AG04450 (cell line): ENCODE results near the gene GSG1L. TPM values are rescaled to one million over a fixed set of nuclear protein-coding genes. Genes with fewer than 3 reads are reported as not detected.

ENCODE experiments used
- CTCF ChIA-PET: fragments of 300-600, 350-600 bp; formaldehyde crosslinking; extraction: SDS; loops from one replicate; lab custom pipeline; 2022; ENCODE audit warnings: antibody characterized with exemption, inconsistent platforms; lab: Charles Lee
- POLR2A ChIA-PET: fragments of 350-600 bp; formaldehyde crosslinking; extraction: SDS; loops from one replicate; lab custom pipeline; 2021; ENCODE audit warnings: antibody characterized with exemption, inconsistent platforms; lab: Yijun Ruan, JAX
- DNase-seq: peaks from one replicate; pipeline ENCODE4 v3.0.0-alpha.2; 2011; ENCODE audit warnings: low read depth, low spot score
- H3K27ac ChIP-seq: one replicate; pipeline ENCODE4 v1.5.1; 2012; ENCODE audit warnings: low read depth, low read length, control low read depth
- H3K27me3 ChIP-seq: one replicate; pipeline ENCODE4 v1.6.0; 2012; ENCODE audit warnings: low read length; ENCODE audit not compliant: control insufficient read depth, insufficient read depth
- H3K4me3 ChIP-seq: 2 replicates; pipeline ENCODE4 v1.5.1; 2011; ENCODE audit warnings: mild to moderate bottlenecking, low read depth, low read length, control low read depth
- H3K9me3 ChIP-seq: 2 replicates; pipeline ENCODE4 v1.5.1; 2012; ENCODE audit warnings: low read length; ENCODE audit not compliant: control insufficient read depth, insufficient read depth
- CTCF ChIP-seq: IDR thresholded peaks from 2 replicates; pipeline ENCODE4 v1.5.1; 2011; ENCODE audit warnings: low read depth, low read length, control low read depth, inconsistent platforms
- polyA plus RNA-seq: library from polyadenylated mRNA; depleted of rRNA; stranded (reverse); fragments of >200 nt; gene quantifications from 2 replicates; pipeline ENCODE4 v1.2.3, GENCODE V29; 2011

Gene GSG1L
- polyA plus RNA-seq, 1 experiment: not detected

DNA sequence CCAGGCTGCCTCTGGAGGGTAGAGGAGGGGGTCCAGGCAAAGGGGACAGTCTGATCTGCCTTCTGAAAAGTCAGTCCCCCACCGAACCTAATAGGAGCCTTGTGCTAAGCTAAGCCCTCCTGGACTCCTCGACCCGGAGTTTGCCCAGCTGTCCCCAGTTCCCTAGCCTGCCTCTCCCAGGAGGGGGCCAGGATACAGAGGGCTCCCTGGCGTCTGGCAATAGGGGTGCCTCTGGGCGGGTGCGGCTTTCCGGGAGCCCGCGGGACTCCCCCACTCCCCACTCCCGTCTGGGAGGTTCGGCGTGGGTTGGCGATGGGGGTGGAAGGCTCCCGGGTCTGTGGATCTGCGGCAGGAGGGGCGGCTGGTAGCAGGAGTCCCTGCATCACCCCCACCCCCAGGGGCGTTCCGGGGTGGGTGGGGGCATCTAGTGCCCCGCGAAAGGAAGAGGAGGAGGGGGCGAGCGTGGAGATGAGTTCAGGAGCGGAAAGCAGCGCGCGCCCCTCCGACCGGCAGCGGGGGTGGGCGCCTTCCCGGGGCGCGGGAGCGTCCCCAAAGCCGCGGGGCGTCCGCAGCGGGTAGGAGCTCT, 1.2 kb downstream of the GSG1L start:
- DNase-seq: no peak

DNA sequence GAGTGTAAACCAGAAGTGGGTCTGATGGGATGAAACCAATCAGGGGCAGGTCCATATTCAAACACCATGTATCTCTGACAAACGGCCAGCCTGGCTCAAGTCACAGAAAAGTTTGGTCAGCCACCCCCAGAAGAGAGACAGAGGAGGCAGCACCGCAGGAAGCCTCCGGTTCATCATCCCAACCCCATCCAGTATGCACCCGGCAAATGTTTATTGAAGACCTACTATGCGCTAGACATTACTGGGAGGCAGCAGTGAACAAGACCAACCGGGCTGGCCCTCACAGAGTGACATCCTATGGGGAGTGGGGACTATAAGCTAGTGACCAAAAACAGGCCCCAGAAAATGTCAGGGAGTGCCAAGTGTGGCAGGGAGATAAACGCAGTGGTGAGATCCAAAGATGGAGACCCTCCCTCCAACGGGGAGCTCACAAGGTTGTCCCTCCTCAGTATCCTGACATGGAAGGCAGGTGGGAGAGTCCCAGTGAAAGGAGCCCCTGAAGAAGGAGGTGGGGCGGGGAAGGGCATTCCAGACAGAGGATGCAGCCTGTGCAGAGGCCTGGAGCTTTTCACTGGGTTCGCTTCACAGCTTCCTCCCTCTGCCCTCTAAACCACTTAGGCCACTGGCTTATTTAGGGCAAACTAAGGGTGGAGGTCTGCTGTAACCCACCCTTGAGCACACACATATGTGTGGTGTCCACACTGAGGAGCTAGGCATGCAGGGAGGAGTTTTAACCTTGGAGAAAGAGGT, 2.0 kb downstream of the GSG1L start:
- H3K9me3 ChIP-seq: no peaks in the 10 kb centered on the region; the same call in 1 of the 2 replicates
- no peak overlapping the region for H3K27ac ChIP-seq
- no peak for DNase-seq
- no peak for TF ChIP-seq CTCF
- no peak overlapping the region for H3K4me3 ChIP-seq
- ChIA-PET POLR2A (interaction anchor here (0.6 kb wide), 1 partner anchor 464 kb away, joined by 9 read pairs; no protein-coding TSS in a partner anchor), CTCF (interaction anchor here (0.7 kb wide), 1 partner anchor 9 kb away, joined by 3 read pairs; no protein-coding TSS in a partner anchor)
- peaks cover 72% of the 10 kb centered on the region for H3K27me3 ChIP-seq

More for the DNA sequence above, 1.2 kb downstream of the GSG1L start:
- peaks cover 70% of the 10 kb centered on the region for H3K27me3 ChIP-seq
- H3K4me3 ChIP-seq: no peak overlapping the region
- TF ChIP-seq CTCF: no peak
- ChIA-PET POLR2A (no interaction called here), CTCF (interaction anchor here (0.7 kb wide), 1 partner anchor 8 kb away, joined by 3 read pairs; no protein-coding TSS in a partner anchor)
- no peaks in the 10 kb centered on the region; the same call in 1 of the 2 replicates for H3K9me3 ChIP-seq
- no peak overlapping the region for H3K27ac ChIP-seq

GRCh38 chr16:28059841-28060575, 3.5 kb downstream of the GSG1L start:
- H3K27me3 ChIP-seq: peaks cover 60% of the 10 kb centered on the region
- DNase-seq: no peak
- ChIA-PET POLR2A (no interaction called here), CTCF (no interaction called here)
- no peak overlapping the region for H3K27ac ChIP-seq
- no peaks in the 10 kb centered on the region; the same call in 1 of the 2 replicates for H3K9me3 ChIP-seq
- no peak for TF ChIP-seq CTCF
- H3K4me3 ChIP-seq: no peak overlapping the region

GRCh38 chr16:28058839-28059589, 4.5 kb downstream of the GSG1L start:
- no peak for TF ChIP-seq CTCF
- Histone ChIP-seq H3K9me3 (no peaks in the 10 kb centered on the region; the same call in 1 of the 2 replicates), H3K4me3 (no peak overlapping the region), H3K27me3 (peaks cover 55% of the 10 kb centered on the region), H3K27ac (no peak overlapping the region)
- ChIA-PET CTCF (no interaction called here), POLR2A (no interaction called here)
- DNase-seq: no peak
